ENCODE data around the gene IL31RA.

IL31RA gene

DNA sequence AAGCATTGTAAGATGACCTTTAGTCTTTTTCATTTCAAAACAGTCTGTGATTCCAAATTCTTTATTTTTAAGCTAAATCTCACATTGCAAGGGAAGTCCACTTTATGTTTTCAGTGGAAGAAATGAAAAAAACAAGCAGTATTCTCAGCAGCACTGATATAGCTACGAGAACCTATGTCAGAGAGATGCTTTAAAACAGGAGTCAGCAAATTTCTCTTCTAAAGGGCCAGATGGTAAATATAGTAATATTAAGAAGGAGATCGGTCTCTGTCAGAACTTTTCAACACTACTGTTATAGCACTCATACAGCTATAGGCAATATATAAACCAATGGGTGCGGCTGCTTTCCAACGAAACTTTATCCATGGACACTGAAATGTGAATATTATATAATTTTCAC lies 18.7 kb downstream of the IL31RA start:
- no peak for DNase-seq (ENCODE audit: extremely low read depth, low read depth)
- TF ChIP-seq, protein P1, sequence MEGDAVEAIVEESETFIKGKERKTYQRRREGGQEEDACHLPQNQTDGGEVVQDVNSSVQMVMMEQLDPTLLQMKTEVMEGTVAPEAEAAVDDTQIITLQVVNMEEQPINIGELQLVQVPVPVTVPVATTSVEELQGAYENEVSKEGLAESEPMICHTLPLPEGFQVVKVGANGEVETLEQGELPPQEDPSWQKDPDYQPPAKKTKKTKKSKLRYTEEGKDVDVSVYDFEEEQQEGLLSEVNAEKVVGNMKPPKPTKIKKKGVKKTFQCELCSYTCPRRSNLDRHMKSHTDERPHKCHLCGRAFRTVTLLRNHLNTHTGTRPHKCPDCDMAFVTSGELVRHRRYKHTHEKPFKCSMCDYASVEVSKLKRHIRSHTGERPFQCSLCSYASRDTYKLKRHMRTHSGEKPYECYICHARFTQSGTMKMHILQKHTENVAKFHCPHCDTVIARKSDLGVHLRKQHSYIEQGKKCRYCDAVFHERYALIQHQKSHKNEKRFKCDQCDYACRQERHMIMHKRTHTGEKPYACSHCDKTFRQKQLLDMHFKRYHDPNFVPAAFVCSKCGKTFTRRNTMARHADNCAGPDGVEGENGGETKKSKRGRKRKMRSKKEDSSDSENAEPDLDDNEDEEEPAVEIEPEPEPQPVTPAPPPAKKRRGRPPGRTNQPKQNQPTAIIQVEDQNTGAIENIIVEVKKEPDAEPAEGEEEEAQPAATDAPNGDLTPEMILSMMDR (IDR thresholded peaks at IDR 0.05; ENCODE audit: low read depth, low read length): no peak

DNA sequence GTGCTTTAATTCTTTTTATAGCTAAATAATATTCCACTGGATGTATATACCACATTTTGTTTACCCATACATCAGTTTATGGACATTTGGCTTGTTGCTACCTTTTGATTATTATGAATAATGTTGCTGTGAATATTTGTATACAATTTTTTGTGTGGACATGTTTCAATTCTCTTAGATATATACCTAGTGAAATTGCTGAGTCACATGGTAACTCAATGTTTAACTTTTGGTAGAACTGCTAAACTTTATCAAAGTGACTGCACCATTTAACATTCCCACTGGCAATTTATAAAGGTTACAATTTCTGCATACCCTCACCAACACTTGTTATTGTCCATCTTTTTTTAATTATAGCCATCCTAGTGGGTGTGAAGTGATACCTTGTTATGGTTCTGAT lies 22.1 kb downstream of the IL31RA start:
- no peak for DNase-seq (ENCODE audit: extremely low read depth, low read depth)
- TF ChIP-seq, protein P1 (IDR thresholded peaks at IDR 0.05; ENCODE audit: low read depth, low read length): no peak

DNA sequence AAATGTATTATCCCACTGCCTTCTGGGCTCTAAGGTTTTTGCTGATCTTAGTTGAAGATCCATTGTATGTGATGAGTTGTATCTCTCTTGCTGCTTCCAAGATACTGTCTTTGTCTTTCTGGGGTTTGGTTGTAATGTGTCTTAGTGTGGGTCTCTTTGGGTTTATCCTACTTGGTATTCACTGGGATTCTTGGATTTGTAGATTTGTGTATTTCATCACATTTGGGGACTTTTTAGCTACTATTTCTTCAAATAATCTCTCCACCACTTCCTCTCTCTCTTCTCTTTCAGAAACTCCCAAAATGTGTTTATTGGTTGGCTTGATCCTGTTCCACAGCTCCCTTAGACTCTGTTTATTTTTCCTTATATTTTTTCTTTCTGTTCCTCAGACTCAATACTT lies 26.5 kb downstream of the IL31RA start:
- DNase-seq (ENCODE audit: extremely low read depth, low read depth): no peak
- TF ChIP-seq, protein P1 (IDR thresholded peaks at IDR 0.05; ENCODE audit: low read depth, low read length): no peak

DNA sequence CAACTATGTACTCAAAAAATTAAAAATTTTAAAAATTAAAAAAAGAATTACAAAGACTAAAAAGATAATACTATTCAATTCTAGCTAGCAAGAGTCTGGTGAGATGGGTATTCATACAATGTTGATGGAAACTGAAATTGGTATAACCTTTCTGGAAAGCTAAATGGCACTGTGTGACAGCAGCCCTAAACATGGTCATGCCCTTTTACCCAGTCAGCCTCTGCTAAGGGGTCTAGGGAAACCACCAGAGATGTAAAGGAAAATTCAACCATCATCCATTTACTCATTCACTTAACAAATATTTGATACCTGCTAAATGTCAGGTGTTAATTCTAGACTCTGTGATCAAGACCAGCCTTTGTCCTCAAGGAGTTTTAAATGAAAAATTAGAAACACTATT lies 29.3 kb downstream of the IL31RA start:
- no peak for DNase-seq (ENCODE audit: extremely low read depth, low read depth)
- TF ChIP-seq, protein P1 (IDR thresholded peaks at IDR 0.05; ENCODE audit: low read depth, low read length): no peak

DNA sequence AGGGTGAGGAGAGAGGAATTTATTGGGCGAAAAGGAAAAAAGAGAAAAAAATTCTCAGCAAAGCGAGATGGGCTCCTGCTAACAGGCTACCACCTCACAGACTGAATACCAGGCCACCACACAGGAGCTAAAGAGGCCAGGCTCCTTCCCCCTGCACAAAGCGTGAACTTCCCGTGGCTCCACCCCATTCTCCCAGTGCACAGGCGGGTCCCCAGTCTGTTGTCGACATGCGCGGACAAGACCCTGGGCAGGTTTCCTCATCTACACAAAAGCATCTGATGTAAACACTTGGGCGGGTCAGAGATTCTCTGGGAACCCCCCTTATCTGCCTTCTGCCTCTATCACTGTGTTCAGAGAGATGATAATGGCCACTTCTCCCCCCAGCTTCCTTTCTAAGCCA lies 34.2 kb downstream of the IL31RA start:
- DNase-seq (ENCODE audit: extremely low read depth, low read depth): no peak

DNA sequence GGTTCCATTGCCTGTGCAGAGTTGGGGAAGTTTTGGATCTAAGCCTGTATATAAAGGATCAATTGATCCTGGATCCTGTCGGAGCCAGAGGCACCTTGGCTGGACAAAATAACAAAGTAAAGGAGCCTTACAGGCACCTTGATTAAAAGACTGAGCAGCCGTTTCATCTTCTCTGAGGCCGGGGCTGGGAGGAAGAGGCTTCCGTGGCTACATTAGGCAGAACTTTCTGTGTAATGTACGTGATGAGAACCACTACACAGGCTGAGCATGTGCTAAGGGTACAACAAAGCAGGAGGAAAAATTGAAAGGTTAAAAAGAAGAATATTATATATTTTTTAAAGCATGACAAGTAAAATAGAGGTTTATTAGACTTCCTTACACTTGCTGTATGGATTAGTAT lies 37.0 kb downstream of the IL31RA start:
- no peak for DNase-seq (ENCODE audit: extremely low read depth, low read depth)
- TF ChIP-seq, protein P1 (IDR thresholded peaks at IDR 0.05; ENCODE audit: low read depth, low read length): no peak

More for the DNA sequence above, 34.2 kb downstream of the IL31RA start:
- TF ChIP-seq, protein P1 (IDR thresholded peaks at IDR 0.05; ENCODE audit: low read depth, low read length): no peak

DNA sequence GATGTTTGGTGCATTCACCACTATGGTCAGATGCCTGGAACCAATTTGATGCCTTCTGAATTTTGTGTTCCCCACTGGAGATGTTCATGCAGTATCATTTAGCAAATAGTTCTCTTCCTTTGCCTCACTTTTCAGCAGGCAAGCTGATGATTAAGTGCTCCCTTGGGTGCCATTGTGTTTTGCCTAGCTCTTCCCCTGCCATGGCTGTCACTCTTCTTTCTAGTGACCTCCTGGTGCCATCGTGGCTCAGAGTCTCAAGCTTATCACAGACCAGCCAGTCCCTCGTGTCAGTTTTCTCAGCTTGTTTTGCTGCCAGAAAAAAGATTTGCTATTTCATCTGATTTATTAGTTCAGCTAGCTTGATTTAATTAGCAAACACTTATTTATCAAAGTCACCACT lies 41.3 kb downstream of the IL31RA start:
- TF ChIP-seq, protein P1 (IDR thresholded peaks at IDR 0.05; ENCODE audit: low read depth, low read length): no peak
- no peak for DNase-seq (ENCODE audit: extremely low read depth, low read depth)
